CD4-positive, alpha-beta T cell treated with Interleukin-1 beta for 1 hour (primary cell): Measurements from ENCODE around the gene KBTBD13.
"Not testable (repeated sequence)": the region's sequence is repeated elsewhere in the genome, so short reads cannot be mapped to it uniquely, and the experiment has no call there.

Experiments used
- DNase-seq, 2 donors: peaks; one replicate each; pipeline ENCODE4 v3.0.0-alpha.2; 2020 to 2022

KBTBD13 gene

DNA sequence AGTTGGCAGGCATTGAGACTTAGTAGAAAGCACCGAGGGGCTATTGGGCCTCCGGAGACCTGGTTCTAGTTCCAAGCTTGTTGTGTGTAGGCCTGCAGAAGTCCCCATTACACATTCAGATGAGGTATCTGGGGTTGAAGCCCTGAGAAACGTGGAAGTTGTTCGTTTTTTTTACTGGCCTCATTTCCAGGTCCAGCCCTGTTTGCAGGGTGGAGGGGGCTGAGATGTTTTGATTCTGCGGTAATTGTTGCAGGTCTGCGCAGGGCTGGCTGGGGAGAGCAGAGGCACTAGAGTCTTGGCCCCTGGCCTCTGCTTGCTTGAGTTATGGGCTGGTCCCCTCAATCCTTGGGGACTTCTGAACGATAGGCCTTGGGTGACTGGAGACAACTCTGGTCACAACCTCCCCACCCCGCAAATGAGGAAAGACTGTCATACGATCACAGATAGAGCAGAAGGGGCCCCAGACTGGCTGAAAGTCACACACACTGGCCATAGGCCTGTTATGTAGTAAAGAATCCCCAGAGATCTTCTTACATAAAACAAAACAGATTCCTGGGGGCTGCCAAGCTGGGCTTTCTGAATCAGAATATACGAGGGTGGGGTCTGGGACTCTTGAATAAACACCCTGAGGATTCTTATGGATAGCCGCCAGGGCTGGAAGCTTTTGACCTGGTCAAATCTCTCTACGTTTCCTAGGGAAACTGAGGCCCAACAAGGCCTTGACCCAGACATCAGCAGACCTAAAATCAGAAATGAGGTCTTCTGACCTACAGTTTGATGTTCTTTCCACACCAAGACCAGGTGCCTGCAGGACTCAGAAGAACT is 15.6 kb downstream of the KBTBD13 start:
- no peak for DNase-seq

DNA sequence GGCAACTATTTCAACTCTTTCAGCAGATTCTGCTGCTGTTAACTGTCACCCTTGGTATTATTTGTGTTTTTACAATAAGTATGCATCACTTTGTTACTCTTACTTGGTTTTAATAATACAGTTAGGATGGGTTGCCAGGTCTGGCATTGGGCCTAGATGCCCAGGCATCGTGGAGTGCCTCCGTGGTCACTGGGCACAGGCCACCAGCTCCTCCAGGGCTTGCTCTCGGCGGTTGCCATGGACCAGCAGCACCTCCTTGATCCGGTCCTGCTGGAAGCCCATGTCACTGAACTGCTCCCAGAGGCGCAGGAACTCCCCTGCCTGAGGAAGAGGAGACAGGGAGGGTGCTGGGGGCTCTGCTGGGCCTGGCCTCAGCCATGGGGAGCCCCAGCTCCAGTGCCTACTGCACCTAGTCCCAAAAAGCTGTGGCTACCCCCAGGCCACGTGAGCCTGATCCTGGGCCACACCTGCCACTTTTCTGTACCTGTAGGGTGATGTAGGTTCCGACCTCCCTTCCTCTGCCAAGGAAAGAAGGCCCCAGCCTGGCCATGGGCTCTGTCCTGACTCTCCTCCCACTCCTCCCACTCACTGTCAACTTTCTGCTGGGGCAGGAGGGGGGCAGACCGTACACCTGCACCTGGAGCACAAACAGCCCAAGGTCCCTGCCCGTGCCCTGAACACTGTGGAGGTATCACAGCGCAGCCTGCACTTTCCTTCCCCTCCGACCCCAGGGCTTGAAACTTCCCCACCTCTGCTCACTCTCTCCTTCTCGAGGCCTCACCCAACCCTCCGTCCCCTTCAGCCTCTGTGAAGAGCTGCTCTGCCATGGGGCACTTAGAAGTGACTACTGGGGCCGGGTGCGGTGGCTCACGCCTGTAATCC is 16.6 kb downstream of the KBTBD13 start:
- no peak for DNase-seq

DNA sequence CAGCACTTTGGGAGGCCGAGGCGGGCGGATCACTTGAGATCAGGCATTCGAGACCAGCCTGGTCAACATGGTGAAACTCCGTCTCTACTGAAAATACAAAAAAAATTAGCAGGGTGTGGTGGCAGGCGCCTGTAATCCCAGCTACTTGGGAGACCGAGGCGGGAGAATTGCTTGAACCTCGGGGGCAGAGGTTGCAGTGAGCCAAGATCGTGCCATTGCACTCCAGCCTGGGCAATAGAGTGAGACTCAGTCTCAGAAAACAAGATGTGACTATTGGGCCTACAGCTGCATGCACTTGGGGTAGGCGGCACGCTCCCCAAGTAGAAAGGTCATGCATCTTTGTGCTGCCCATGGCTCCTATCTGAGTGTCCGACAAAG is 17.2 kb downstream of the KBTBD13 start:
- DNase-seq: not testable (repeated sequence)

DNA sequence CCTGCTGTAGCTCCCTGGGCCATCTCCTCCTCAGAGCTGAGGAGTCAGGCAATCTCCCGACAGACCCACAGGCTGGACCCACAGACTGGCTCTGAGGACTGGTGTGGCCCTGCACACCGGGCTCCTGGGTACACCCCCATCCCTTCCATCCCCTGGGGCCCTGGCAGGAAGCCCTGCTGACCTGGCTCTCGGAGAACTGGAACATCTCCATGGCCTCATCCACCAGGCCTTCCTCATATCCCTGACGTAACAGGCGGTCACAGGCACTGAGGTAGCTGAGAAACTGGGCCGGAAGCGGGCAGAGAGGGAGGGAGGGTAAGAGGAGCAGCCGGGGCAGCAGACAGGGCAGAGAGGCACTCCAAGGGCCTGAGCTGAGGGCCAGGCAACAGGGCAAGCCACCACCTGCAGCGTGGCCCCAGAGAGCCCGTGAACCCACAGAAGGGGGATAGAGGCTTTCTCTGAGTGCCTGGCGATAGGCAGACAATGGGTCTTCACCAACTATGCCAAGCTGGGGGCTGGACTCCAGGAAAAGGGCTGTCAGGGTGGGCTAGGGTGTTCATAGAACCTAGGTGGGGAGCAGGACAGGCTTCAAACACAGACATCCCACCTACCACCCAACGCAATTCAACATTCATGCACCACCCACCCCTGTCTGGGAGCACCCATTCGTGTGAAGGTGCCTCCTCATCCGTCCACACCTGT is 17.9 kb downstream of the KBTBD13 start:
- no peak for DNase-seq

DNA sequence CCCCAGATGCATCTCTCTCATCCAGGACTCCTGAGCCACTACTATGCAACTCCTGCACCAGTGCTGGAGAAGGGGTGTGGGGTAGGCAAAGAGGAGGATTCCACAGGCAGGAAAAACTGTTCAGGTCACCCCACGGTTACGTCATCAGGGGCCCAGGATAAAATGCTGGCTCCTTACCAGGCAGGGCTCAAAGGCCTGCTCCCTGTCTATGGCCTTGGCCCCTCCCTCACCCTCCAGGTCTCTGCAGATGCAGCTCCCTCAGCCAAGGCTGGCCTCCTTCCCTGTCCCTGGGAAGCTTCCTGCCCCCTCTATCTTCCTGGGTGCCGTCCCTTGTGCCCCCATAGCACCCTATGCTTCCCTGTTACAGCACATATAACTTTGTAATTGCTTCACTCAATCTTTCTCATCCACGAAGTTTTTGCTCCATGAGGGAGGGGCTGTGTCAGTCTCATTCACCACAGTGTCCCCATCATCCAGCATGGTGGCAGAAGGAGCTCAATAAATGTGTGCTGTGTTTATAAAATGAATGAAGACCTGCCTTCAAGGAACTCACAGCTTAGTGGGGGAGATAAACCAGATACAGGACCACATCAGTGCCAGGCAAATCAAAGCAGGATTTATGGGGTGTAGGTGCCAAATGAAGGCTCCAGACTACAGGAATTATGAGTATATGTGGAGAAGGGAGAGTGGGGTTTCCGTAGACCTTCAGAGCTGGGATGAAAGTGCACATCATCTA is 18.6 kb downstream of the KBTBD13 start:
- no peak for DNase-seq

DNA sequence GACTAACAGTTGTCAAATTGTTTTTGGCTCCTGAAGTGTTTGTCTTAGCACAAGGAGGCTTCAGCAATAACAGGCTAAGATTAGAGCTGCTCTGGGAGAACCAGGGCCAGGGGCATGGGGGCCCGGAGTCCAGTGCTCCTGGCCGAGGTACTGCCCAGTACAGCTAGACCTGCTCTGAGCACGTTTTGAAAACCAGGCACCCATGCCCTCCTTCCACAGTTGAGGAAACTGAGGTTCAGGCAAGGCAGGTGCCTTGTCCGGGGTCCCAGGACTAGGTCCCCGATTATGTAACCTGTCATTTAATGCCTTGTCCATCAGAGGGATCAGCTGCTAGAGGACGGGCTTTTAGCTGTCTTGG is 19.2 kb downstream of the KBTBD13 start:
- no peak for DNase-seq

DNA sequence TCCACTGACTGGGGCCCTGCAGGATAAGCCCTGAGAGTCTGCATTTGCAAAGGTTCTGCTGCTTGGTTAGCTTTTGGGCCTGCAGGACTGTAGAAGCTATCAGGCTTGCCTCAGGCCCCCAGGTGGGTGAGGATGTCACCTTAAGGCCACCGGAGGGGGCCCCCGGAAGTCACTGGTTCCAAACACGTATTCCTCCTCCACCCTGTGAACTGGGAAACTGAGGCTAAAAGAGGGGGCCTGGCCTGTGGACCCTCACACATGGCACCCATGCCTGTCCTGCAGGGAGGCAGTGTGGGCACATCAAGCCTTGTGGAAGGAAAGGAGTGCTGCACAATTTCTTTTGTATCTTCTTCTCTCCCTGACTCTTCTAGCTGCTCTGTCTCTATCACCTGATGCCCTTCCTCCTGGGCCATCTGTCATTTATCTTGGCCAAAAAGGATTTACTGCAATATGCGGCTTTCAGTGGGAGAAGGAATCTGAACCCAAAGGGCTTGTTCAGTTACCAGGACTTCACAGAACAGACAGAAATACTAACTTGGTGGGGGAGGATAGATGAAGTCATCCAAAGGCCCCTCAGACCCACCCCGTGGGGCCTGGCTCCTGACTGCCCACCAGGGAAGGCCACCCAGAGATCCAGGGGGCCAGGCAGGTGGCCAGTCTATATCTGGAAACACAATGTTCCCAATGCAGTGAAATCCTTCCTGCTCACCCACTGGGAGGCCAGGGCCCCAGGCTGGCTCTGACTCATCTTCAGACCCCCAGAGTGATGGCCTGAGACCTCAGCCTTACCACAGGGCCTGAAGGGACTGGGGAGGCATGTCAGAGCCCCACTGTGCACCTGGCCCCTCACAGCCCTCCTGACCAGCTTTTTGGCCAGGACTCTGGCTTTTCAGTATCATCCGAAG is 20.2 kb downstream of the KBTBD13 start:
- no peak for DNase-seq

DNA sequence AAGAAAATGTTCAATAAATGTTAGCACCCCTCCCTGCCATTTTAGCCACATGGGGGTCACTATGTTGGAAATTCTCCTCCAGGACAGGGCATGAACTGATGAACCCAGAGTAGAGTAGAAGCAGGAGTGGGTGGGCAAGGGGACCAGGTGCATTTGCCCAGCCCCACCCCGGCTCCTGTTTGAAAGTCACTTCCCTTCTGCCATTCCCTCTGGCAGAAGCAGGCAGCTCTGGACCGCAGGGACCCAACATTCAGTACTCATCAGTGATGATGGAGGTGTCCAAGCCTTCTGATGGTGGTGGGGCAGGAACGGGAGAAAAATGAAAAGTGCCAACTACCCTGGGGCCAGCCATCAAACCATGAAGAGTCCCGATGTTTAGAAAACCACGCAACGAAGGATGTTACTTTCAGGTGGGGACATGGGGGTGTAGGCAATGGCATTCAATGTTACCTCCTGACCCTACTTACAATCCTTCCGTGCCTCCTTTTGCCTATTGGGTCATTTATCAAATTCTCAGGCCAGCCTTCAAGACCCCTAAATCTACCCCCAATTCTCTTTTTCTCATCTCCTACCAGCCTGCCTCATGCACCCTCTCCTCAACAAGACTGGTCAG is 21.2 kb downstream of the KBTBD13 start:
- no peak for DNase-seq

DNA sequence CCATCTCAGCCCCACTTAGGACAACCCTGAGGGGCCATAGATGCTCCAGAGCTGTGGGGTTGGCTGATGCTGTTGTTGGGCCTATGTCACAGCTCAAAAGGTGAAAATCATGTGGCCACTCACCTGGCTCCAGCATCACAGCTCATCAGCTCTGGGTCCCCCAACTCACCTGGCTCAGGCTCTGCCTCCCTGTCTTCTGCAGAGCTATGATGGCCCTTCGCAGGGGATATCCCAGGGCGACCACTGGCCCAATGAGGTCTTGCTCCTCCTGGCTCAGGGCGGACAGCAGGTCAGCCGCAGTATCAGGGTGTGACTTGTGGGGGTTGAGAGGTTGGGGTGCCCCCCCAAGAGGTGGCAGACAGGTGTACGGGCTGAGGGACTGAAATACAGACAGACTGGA is 22.8 kb downstream of the KBTBD13 start:
- no peak for DNase-seq

DNA sequence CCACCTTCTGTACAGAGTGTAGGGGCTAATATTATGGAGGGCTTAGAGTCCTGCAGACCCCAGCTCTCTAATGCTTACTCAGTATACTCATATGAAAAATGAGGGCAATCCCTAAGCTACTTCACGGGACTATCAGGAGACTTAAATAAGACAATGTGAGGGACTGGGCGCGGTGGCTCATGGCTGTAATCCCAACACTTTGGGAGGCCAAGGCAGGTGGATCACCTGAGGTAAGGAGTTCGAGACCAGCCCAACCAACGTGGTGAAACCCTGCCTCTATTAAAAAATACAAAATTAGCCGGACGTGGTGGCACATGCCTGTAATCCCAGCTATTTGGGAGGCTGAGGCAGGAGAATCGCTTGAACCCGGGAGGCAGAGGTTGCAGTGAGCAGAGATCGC is 23.3 kb downstream of the KBTBD13 start:
- DNase-seq: not testable (repeated sequence)

DNA sequence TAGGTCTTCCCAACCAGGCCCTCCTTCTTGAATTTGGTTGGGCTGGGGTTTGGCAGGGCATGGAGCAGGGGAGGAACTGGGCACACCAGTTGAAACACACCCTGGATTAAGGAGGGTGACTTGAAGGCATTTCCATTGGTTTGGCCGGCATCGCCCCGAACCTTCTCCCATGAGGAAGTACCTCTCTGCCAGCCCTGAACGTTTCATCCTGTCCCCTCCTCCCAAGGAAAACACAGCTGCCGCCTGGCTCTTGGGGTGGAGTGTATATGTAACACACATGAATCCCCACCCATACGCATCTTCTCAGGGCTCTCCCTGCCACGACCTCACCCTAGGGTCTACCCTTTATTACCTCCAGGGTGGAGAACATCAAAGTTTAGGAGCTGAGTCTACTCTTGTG is 23.9 kb downstream of the KBTBD13 start:
- DNase-seq: no peak

DNA sequence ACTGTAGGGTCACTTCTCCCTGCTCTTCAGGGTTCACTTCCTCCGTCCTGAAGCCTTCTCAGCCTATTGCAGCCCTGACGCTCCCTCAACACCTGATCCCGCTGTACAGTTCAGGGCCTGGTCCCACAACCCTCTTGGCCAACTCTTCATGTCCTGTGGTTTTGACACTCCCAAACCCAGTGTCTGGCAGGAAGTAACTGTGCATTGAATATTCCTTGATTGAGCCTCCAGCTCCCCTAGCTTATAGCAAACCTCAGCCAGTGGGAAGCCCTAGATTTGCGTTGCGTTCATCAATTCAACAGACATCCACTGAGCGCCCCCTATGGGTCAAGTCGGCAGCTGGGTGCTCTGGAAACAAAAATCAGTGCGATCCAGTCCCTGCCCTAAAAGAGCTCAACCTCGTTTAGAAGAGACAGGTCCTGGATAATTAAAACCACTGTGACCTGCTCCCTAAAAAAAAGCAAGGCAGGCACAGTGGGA is 24.9 kb downstream of the KBTBD13 start:
- peak; percentile 40 to 50 for DNase-seq

DNA sequence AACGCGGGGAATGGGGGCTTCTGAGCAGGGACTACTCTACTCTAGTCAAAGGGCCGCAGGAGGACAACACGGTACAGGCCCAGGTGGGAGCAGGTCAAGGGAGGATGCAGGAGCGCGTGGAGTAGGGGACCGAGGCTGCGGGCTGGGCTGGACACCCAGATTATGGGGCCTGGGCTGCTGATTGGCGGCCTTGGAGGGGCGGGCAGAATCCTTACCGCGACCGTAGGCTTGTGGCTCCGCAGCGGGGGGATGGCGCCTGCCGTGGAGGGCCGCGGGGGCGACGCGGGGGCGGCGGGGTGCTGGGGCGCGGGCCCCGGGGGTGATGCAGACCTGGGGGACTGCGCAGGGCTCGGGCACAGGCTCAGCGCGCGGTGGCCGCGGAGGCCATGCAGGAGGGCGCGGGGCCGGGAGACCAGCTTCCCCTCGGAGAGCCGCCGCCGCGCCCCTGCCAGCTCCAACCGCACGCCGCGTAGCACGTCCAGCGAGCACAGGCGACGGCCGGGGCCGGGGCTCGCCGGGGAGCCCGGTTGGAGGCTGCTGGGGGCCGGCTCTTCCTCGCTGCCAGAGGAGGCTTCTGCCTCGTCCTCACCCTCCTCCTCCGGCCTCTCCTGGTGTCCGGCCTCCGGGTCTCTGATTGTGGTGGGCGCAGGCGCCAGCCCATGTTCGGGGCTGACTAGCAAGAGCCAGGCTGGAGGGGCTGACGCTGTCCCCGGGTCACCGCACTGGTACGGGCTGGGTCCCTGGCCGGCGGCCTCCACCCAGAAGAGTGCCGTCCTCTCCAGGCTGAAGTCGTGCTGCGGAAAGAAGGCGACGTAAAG is 25.6 kb downstream of the KBTBD13 start:
- DNase-seq: no peak

DNA sequence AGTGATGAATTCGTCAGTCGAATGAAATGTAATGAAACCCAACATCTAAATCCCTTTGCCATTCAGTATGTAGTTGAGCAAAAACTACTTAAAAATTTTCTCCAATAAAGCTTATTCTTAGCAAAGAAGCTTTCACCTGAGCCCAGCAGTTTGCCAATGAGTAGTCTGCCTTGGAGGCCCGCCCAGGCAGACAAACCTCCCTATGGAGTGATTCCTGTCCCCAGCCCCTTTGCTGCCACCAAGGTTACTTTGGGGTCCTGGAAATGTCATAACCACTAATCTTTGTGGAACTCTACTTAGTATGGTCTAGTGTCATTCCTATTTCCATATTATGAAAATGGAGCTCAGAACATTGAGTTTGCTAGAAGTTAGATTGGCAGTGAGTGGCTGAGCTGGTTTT is 26.4 kb downstream of the KBTBD13 start:
- DNase-seq: no peak

DNA sequence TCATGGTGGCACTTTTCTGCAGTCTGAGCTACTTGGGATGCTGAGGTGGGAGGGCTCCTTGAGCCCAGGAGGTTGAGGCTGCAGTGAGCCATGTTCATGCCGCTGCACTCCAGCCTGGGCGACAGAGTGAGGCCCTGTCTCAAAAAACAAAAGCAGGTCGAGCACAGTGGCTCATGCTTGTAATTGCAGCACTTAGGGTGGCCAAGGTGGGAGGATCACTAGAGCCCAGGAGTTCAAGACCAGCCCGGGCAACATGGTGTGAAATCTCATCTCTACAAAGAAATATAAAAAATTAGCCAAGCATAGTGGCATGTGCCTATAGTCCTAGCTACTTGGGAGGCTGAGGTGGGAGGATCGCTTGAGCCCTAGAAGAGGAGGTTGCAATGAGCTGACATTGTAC is 28.5 kb downstream of the KBTBD13 start:
- DNase-seq: no peak

DNA sequence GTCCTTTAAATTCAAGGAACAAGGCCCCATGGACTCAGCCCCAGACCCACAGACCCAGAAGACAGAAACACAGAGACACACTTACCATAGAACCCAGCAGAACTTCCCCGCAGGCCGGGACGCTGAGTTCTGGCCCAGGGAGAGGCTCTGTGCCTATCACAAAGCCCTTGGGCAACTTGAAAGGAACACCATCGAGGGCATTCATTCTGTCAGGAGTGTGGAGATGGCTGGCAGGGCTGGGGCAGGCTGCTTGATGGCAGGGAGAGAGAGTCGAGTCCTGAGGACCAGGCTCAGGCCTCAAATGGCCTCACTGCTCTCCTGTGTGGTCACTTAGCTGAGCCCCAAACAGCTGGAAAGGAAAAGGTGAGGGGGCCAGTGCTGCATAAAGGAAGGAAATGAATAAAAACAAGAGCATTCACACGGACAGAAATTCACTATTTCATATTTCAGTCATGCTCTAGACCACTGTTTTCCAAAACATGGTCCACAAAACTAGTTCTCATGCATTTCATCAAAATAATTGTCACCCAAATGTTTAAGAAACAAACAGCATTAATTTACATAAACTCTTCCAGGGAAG is 29.6 kb downstream of the KBTBD13 start:
- no peak for DNase-seq

DNA sequence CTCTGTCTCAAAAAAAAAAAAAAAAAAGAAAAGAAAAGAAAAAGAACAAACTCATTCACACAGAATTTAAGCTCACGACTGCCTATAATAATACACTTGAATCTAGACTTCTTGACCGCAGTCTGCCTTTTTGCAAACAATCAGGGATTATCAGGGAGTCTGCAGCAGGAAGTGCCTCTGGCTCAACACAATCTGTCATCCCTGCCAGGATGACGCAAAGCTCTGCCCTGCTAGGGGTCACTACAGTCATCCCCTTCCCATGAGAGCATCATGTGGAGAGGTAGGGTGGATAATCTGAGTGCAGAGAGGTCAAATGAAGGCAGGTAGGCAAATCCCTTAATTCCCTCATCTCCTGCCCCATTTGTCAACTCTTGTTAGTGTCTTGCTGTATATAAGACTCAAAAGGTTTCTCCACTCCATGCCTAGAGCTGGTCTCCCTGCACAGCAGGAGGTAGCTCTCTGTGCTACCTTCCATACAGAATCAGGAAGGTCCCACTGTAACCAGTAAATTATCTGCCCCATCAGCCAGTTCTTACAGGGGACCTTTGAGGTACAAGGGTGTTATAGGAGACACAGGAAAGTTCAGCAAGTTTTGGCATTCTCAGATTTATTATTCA is 34.2 kb downstream of the KBTBD13 start:
- DNase-seq: no peak

DNA sequence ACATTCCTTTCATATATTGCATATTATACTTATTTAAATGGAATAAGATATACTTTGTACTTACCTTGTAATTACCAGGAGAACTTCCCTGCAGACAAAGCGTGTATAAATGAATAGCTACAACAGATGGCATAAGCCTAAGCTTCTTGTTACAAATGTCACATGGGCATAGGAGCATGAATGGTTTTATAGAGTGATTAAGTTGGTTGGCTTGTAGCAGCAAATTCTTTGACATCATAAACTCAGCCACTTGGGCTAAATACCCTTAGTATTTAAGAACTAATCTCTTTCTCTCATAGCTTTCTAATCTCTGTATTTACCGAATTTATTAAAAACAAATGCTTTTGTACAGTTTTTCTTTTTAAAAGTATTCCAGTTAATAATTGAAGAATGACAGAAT is 38.5 kb downstream of the KBTBD13 start, which contains the start of gene UBAP1L:
Gene UBAP1L, minus strand, starts transcription at position 115 of the 400 bp plus-strand sequence. CDS start 8,985 bp downstream, outside the sequence.
- no peak for DNase-seq

DNA sequence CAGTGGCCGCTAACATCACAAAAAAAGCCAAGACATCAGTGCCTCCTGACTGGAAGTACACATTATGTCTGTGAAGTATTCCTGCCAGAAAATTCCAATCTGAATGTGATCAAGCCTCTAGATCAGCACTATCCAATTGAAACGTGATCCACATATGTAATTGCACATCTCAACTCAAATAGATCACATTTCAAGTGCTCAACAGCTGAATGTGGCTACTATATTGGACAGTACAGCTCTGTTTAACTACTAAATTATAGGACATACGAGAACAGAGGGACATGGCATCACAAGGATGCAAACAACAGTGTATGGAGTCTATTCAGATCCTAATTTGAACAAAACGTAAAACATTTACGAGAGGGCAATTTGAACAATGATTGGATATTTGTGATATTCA is 39.0 kb downstream of the KBTBD13 start:
- DNase-seq: no peak
